ACHN (cell line): Measurements from ENCODE around the gene PELI2.

Source experiments
- DNase-seq: peaks from one replicate; pipeline ENCODE4 v3.0.0-alpha.2; 2015
- in situ Hi-C: cut with HindIII; loops from 2 replicates; pipeline ENCODE4 v1.10.0; 2017; ENCODE audit warnings: low sequenced_read_pairs, low pct_ligation_motif_present, low pct_unique_long_range_greater_than_20kb

The PELI2 gene

DNA sequence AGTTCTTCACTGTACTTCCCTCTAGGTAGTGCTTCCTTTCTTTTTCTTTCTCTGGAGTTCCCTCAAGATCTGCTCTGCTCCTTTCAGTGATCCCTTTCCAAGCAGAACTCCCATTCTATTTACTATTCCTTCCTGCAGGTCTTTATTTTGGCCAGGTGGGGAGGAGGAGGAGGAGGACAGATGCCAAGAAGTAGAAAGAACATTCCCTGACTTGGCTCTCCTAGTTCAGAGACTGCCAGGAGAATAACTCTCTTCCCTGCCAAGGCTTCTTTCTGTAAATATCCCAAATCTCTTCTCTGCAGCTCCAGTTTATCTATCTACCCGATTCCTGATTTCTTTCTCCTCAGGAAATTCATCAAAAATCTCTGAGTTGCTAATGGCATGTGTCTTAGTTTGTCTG is 231.7 kb downstream of the PELI2 start:
- in situ Hi-C loops = no loop called here
- DNase-seq = no peak
